ENCODE measurements around the gene EWSR1.

Gene EWSR1

DNA sequence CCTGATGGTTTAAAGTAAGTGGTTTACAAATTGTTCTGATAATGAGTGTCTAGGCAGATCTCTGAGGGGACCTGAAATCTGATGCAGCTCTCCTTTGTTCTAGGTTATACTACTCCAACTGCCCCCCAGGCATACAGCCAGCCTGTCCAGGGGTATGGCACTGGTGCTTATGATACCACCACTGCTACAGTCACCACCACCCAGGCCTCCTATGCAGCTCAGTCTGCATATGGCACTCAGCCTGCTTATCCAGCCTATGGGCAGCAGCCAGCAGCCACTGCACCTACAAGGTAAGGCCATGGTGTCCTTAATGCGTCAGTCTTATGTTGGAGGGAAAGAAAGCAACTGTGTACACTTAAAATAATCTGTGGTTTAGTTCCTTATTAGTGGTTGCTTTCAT lies 9.9 kb downstream of the EWSR1 start:
- TF ChIP-seq, protein P1, sequence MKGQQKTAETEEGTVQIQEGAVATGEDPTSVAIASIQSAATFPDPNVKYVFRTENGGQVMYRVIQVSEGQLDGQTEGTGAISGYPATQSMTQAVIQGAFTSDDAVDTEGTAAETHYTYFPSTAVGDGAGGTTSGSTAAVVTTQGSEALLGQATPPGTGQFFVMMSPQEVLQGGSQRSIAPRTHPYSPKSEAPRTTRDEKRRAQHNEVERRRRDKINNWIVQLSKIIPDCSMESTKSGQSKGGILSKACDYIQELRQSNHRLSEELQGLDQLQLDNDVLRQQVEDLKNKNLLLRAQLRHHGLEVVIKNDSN (IDR thresholded peaks at IDR 0.05): no peak
- no peak for TF ChIP-seq CREB1 (IDR thresholded peaks at IDR 0.05; ENCODE audit: low read depth)
- no peak for TF ChIP-seq CEBPB (IDR thresholded peaks at IDR 0.05)
- TF ChIP-seq YY1 (IDR thresholded peaks at IDR 0.05; ENCODE audit: low read depth): no peak
- no peak for TF ChIP-seq EP300 (IDR thresholded peaks at IDR 0.05; ENCODE audit: borderline replicate concordance)
- TF ChIP-seq TCF12 (IDR thresholded peaks at IDR 0.05; ENCODE audit: low read depth): no peak
- TF ChIP-seq NFIC (IDR thresholded peaks at IDR 0.05): no peak
- TF ChIP-seq, protein P2, sequence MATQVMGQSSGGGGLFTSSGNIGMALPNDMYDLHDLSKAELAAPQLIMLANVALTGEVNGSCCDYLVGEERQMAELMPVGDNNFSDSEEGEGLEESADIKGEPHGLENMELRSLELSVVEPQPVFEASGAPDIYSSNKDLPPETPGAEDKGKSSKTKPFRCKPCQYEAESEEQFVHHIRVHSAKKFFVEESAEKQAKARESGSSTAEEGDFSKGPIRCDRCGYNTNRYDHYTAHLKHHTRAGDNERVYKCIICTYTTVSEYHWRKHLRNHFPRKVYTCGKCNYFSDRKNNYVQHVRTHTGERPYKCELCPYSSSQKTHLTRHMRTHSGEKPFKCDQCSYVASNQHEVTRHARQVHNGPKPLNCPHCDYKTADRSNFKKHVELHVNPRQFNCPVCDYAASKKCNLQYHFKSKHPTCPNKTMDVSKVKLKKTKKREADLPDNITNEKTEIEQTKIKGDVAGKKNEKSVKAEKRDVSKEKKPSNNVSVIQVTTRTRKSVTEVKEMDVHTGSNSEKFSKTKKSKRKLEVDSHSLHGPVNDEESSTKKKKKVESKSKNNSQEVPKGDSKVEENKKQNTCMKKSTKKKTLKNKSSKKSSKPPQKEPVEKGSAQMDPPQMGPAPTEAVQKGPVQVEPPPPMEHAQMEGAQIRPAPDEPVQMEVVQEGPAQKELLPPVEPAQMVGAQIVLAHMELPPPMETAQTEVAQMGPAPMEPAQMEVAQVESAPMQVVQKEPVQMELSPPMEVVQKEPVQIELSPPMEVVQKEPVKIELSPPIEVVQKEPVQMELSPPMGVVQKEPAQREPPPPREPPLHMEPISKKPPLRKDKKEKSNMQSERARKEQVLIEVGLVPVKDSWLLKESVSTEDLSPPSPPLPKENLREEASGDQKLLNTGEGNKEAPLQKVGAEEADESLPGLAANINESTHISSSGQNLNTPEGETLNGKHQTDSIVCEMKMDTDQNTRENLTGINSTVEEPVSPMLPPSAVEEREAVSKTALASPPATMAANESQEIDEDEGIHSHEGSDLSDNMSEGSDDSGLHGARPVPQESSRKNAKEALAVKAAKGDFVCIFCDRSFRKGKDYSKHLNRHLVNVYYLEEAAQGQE (IDR thresholded peaks at IDR 0.05; ENCODE audit: low read depth): no peak
- no peak for TF ChIP-seq EGR1 (IDR thresholded peaks at IDR 0.05)
- no peak for TF ChIP-seq FOXM1 (IDR thresholded peaks at IDR 0.05; ENCODE audit: borderline replicate concordance, low read depth)
- no peak for TF ChIP-seq RAD21 (IDR thresholded peaks at IDR 0.05; ENCODE audit: low read depth)
- no peak for TF ChIP-seq ZBTB7A (IDR thresholded peaks at IDR 0.05; ENCODE audit: low read depth)
- no peak for TF ChIP-seq TAF1 (IDR thresholded peaks at IDR 0.05; ENCODE audit: low read depth)
- no peak for TF ChIP-seq TEAD4 (IDR thresholded peaks at IDR 0.05)
- TF ChIP-seq, protein P3, sequence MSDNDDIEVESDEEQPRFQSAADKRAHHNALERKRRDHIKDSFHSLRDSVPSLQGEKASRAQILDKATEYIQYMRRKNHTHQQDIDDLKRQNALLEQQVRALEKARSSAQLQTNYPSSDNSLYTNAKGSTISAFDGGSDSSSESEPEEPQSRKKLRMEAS (IDR thresholded peaks at IDR 0.05): no peak

DNA sequence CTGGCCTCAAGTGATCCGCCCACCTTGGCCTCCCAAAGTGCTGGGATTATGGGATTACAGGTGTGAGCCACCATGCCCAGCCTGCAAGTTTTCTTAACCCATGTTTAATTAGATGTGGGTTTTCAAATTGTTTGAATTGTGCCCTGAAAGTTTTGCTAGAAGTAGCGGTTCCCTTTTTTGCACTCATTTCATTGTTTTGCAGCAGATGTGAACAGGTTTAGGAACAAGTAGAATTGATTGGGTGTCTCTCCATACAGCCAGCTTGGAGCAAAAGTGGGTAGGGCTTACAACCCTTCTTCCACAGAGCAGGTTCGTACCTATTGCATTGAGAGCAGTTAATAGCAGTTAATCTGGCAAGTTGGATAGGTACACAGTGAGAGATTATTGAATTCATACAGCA lies 16.1 kb downstream of the EWSR1 start:
- TF ChIP-seq, protein P1 (IDR thresholded peaks at IDR 0.05): no peak
- TF ChIP-seq RAD21 (IDR thresholded peaks at IDR 0.05; ENCODE audit: low read depth) (no peak), TAF1 (IDR thresholded peaks at IDR 0.05; ENCODE audit: low read depth) (no peak), FOXM1 (IDR thresholded peaks at IDR 0.05; ENCODE audit: borderline replicate concordance, low read depth) (no peak), ZBTB7A (IDR thresholded peaks at IDR 0.05; ENCODE audit: low read depth) (no peak), NFIC (IDR thresholded peaks at IDR 0.05) (no peak)

DNA sequence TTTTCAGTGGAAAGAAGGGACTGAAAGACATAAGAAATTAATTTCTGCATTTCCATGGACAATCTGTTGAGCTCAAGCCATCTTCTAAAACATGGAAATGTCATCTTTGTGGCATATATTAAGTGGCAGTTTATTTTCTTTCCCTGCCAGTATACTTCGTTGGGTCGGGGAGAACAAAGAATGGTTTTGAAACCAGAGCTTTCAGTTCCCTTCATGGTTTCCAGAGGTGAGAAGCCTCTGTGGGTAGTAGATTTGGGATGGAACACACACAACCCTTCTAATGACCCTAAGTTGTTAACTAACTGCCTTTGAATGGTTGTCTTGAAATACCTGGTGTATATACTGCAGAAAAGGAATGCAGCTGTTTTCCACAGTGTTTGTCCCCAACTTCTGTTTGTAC lies 20.8 kb downstream of the EWSR1 start:
- TF ChIP-seq EP300 (IDR thresholded peaks at IDR 0.05; ENCODE audit: borderline replicate concordance): no peak
- TF ChIP-seq, protein P1 (IDR thresholded peaks at IDR 0.05): no peak
- no peak for TF ChIP-seq CEBPB (IDR thresholded peaks at IDR 0.05)
- no peak for TF ChIP-seq EGR1 (IDR thresholded peaks at IDR 0.05)
- no peak for TF ChIP-seq RAD21 (IDR thresholded peaks at IDR 0.05; ENCODE audit: low read depth)
- TF ChIP-seq, protein P2 (IDR thresholded peaks at IDR 0.05; ENCODE audit: low read depth): no peak
- TF ChIP-seq, protein P3 (IDR thresholded peaks at IDR 0.05): no peak
- TF ChIP-seq YY1 (IDR thresholded peaks at IDR 0.05; ENCODE audit: low read depth): no peak
- TF ChIP-seq TEAD4 (IDR thresholded peaks at IDR 0.05): no peak
- no peak for TF ChIP-seq TAF1 (IDR thresholded peaks at IDR 0.05; ENCODE audit: low read depth)

DNA sequence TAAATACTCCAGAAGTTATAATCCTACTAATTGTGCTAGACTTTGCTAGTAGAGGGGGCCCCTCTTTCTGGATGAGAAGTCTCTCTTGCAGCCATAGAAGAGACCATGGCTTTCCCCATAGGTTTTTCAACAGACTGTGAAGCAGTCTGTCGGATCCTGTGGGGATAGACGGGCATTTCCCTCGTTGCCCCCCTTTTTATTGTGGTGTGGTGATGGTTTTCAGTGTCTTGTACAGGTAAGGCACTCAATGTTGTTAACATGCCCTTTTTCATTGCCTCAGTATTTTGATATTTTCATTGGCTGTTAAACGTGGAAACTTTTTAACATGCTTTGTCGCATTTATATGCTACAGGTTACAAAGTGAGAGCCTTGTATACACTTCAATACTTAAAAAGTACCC lies 22.0 kb downstream of the EWSR1 start:
- no peak for TF ChIP-seq ZBTB7A (IDR thresholded peaks at IDR 0.05; ENCODE audit: low read depth)
- TF ChIP-seq, protein P3 (IDR thresholded peaks at IDR 0.05): no peak
- TF ChIP-seq NFIC (IDR thresholded peaks at IDR 0.05): no peak

DNA sequence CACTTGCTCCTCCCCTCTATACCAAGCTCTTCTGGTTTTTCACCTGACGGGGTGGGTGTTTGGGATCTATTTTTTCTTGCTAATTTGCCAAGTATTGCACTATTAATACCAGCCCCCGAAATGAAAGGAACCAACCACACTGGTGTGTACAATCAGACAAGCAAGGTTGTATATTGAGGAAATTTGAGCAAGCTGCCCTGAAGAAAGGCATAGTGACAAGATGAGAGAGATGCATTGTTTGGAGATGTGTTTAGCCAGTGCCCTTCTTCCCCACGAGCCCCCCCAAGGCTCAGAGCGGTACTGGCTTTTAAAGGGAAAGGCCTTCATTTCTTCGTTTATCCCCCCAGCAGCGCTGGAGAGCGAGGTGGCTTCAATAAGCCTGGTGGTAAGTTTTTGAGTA lies 23.1 kb downstream of the EWSR1 start:
- TF ChIP-seq RAD21 (IDR thresholded peaks at IDR 0.05; ENCODE audit: low read depth): no peak
- TF ChIP-seq TCF12 (IDR thresholded peaks at IDR 0.05; ENCODE audit: low read depth): no peak
- TF ChIP-seq ZBTB7A (IDR thresholded peaks at IDR 0.05; ENCODE audit: low read depth): no peak
- no peak for TF ChIP-seq CREB1 (IDR thresholded peaks at IDR 0.05; ENCODE audit: low read depth)
- no peak for TF ChIP-seq CEBPB (IDR thresholded peaks at IDR 0.05)
- TF ChIP-seq EGR1 (IDR thresholded peaks at IDR 0.05): no peak
- TF ChIP-seq, protein P2 (IDR thresholded peaks at IDR 0.05; ENCODE audit: low read depth): no peak
- TF ChIP-seq, protein P3 (IDR thresholded peaks at IDR 0.05): no peak
- no peak for TF ChIP-seq TAF1 (IDR thresholded peaks at IDR 0.05; ENCODE audit: low read depth)
- no peak for TF ChIP-seq NFIC (IDR thresholded peaks at IDR 0.05)
- no peak for TF ChIP-seq FOXM1 (IDR thresholded peaks at IDR 0.05; ENCODE audit: borderline replicate concordance, low read depth)
- TF ChIP-seq, protein P1 (IDR thresholded peaks at IDR 0.05): no peak
- no peak for TF ChIP-seq EP300 (IDR thresholded peaks at IDR 0.05; ENCODE audit: borderline replicate concordance)
